Cortex of kidney (tissue), 1 donor: ENCODE results near the gene SMIM38.
"Not testable (repeated sequence)": the region's sequence is repeated elsewhere in the genome, so short reads cannot be mapped to it uniquely, and the experiment has no call there.

Experiments used
- DNase-seq: peaks from one replicate; lab custom pipeline; 2025; lab: John Stamatoyannopoulos, UW

Gene SMIM38

DNA sequence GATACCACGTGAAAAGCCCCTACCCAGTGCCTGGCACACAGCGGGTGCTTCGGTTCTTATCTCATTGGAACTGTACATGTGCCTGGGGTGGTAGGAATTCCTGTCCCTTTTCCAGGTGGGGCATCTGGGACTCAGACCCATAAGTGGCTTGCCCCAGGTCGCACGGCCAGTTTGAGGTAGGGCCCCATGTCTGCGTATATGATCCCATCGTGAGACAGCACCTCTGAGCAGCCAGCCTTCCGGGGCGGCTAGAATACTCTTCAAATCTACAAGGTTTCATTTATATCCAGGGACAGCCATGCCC, 33.5 kb upstream of the SMIM38 start:
- no peak for DNase-seq

DNA sequence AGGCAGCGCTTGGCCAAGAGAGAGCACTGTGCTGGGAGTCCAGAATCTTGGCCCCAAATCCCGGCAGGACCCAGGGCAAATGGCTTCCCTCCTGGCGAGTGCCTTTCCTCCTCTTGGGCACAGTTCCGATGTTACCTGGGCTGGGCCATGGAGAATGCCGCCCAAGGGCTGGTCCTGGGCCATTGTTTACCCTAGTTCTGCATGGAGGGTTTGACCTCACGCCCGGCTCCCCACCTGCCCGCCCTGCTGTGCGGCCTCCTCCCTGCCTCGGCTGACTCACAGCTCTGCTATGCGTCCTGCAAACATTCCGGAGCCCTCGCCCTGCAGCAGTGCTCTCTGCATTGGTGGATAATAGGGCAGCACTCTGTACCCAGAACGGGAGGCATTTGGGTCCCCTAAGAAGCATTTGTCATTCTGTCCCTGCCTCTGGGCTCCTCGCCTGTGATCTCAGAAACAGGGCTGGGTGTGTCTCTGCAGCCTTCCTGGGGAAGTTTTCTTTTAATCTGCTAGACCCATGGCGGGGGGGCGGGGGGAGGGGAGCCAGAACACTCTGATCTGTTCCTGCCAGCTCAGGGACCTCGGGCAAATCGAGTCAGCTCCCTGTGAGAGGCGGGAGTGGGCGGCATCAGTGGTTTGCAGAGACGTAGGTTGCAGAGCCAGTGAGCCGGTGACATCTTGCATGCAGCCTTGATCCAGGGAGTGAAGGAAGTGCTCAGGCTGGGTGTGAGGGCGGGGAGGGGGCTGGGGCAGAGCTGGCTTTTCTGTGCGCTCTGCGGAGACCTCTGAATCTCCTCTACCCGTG, 32.9 kb upstream of the SMIM38 start:
- DNase-seq: no peak

DNA sequence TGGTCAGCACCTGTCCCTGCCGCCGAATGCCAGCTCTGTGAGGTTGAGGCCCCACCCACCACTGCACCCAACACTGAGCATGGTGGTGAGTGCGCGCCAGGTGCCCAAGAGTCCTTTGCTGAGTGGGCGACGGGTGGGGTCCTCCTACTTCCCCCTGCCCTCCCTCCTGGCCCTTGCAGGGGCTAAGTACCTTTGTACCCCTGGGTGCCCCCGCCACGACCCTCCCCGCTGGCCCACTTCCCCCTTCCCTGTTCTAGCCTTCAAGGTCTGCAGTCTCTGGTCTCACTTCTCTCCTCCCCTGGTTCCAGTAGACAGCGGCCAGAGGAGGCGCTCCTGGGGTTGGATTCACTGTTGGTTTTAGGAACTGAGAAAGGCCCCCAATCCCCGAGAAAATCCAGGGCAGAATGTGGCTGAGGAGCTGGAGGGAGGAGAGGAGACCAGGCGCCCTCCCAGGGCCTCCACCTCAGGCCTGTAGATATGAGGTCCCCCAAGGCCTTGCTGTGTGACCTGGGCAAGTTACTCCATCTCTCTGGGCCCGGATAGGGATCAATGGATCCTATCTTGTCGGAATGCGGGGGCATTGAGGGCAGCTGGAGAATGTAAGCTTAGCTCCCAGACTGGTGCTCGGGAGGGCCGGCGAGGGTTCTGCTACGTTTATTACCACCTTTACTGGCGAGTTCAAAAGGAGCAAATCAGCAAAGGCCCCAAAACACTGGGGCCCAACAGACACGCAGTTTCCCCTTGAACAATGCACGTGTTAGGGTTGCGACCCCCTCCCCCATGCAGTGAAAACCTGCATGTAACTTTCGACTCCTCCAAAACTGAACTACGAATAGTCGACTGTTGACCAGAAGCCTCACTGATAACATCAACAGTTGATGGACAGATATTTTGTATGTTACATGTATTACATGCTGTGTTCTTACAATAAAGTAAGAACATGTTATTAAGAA, 31.9 kb upstream of the SMIM38 start:
- no peak for DNase-seq

DNA sequence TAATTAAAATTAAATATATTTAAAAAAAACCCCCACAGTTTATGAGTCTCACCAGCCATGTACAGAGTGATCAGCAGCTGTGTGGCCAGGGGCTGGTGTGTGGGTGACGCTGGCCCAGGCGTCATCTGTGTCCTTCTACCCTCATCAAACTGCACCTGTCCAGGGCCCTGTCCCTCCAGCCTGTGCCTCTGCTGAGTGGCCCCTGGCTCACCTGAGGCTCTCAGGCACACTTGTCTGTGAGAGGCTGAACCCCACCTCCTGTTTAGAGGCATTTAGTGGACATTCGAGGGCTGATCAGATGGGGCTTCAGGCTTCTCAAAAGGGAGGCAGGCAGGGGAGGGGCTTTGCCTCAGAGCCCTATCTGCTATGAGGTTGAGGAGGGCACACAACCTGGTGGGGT, 29.9 kb upstream of the SMIM38 start:
- no peak for DNase-seq

DNA sequence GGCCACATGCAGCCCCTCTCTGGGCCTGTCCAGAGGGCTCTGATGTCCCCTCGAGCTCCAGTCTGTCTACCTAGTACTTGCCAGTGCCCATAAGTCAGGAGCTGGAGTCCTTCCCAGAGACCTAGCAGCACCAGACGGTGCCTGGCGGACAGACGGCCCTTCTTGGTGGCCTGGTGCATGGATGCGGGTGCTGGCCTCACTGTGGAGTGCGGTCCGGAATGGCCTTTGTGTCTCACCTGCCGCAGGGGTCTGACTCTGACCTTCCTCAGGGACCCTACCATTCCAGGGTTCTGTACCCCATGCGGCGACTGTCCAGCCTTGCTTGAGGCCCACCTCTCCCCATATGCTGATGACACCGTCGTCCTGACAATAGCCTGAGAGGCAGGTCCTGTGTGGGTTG, 29.4 kb upstream of the SMIM38 start:
- no peak for DNase-seq

DNA sequence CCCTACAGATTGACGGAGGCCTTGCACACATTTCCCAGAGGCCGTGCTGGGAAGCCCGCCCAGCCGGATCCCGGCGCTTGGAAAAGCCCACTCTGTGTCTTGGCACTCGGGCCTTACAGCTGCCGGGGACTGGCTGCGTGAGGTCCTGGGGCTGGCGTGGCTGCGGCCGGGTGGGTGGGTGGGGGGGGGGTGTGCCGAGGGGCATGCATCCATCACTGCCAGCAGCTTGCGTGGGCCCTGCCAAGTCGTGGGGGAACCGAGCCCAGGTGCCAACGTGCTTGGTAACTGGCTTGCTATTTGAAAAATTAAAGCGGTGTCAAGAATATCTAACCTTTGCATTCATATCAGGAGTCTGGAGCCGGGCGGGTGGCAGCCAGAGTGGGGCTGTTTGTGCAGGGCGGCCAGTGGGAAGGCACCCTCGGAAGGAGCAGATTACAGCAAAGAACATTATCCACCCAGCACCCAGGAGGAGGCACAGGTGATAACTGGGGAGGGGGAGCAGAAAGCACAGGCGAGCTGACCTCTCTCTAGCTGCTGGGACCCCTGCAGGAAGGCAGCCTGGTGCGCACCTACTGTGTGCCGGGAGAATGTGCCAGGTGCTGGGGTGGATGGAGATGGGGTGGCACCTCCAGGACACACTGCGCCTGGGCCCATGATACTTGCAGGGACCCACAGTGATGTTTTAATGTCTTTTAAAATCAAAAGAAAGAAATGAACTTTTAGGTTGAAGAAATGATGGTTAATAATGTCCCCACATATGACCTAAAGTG, 28.5 kb upstream of the SMIM38 start:
- DNase-seq: no peak

DNA sequence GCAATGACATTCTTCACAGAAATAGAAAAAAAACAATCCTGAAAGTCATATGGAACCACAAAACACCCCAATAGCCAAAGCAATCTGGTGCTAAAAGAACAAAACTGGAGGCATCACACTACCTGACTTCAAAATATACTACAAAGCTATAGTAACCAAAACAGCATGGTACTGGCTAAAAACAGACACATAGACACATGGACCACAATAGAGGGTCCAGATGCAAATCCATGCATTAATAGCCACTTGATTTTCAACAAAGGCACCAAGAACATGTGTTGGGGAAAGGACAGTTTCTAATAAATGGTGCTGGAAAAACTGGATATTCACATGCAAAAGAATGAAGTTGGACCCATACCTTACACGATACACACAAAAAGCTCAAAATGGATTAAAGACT, 27.9 kb upstream of the SMIM38 start:
- no peak for DNase-seq

DNA sequence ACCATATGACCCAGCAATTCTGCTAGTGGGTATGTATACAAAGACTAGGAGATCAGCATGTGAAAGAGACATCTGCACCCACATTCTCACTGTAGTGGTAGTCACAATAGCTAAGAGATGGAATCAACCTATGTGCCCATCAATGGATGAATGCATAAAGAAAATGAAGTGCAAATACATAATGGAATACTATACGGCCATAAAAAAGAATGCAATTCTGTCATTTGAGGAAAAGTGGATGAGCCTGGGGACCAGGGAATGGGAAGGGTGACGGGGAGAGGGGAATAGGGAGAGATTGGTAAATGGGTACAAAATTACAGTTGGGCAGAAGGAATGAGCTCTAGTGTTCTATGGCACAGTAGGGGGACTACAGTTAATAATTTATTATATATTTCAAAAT, 26.7 kb upstream of the SMIM38 start:
- DNase-seq: no peak

DNA sequence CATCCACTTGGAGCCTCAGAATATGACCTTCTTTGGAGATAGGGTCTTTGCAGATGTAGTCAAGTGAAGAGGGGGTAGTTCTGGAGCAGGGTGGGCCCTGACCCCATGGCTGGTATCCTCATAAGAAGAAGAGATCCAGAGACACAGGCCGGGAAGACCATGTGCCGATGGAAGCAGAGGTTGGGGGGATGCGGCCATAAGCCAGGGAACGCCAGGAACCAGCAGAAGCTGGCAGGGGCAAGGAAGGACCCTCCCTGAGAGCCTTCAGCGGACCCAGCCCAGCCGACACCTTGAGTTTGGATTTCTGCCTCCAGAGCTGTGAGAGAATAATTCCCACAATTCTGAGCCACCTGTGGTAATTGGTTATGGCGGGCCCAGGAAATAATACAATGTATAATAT, 26.1 kb upstream of the SMIM38 start:
- DNase-seq: no peak

DNA sequence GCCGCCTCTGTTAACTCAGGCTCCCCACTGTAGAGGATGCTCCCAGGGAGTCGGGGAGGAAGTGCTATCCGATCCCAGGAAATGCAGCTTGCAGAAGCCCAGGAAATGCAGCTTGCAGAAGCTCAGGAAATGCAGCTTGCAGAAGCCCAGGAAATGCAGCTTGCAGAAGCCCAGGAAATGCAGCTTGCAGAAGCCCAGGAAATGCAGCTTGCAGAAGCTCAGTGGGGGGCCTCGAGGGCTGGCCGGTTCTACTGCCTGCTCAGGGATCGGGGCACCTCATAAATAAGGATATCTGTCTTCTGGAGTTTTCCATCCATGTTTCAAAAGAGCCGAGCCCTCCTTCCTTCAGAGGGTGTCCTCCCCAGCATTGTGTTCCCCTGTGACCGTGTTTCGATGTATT, 25.1 kb upstream of the SMIM38 start:
- no peak for DNase-seq

DNA sequence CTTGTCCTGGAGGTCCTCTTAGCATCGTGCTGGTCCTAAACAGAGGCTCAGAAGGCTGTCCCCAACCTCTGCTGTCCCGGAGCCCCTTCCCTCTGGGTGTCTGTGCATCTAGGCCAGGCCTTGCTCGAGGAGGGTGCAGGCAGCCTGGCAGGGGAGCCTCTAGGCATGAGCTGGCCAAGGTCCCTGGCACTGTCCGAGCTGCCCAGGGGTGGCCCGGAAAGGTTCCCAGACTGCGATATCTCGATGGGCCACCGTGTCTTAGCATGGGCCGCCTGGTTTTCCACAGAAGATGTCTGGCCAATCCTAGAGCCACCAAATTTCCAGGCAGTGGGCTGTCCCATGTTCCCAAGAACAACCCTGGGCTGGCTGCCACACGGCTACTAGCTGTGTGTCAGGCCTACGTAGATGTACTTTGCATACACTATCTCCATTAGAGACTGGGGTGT, 24.6 kb upstream of the SMIM38 start:
- DNase-seq: no peak

DNA sequence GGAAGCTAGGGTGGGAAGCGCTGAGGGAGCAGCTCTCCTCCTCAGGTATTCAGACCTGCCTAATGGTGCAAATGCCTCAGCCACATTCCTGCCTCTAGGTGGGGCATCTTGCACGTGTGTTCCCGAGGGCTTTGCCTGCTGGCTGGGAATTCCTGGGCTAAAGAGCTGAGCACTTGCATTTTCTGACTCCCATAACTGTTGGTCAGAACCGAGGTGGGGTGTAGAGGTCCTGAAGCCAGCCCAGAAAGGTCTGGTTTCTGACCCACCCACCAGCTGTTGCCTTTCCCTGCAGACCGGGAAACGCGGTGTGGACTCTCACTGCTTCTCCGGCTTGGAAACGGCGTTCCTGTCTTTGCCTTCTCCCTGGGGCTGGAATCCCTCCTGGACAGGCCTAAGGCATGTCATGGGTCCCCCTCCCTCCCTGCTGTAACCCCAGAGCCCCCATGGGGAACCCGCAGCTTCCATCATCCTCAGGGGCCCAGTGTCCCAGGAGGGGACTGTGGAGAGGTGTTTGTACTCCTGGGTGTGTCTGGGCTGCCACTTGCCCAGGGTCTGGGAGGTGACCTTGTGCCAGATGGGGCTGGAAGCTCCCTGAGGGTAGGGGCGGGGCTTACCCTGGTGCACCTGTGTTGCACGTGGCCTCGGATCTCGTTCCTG, 24.0 kb upstream of the SMIM38 start:
- DNase-seq: no peak

DNA sequence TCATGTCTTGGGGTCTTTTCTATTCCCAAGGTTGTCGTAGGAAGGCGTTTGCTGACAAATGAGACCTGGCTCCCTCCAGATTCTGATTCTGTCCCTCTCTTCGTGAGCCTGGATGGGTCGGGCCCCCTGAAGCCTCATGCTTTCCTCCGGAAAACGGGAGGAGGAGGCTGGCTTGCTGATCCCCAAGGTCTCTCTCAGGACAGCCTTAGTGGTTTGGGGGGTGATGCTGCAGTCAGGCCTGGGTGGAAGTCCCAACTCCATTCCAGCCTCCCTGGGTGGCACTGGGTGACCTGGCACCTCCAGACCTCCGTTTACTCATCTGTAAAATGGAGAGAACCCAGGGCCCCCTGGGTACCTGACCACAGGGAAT, 23.4 kb upstream of the SMIM38 start:
- DNase-seq: no peak

DNA sequence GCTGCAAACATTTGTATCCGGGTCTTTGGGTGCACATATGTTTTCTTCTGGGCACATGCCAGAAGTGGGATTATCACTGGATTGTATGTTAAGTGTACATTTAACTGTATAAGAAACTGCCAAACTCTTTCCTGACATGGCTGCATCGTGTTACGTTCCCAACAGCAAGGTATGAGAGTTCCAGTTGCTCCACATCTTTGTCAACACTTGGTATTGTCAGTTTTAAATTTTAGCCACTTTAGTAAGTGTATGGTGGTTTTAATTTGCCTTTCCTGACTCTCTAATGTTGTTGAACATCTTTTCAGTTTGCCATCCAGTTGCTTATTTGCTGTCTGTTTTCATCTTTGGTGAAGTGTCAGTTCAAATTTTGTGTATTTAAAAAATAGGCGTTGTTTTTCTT, 22.5 kb upstream of the SMIM38 start:
- no peak for DNase-seq

DNA sequence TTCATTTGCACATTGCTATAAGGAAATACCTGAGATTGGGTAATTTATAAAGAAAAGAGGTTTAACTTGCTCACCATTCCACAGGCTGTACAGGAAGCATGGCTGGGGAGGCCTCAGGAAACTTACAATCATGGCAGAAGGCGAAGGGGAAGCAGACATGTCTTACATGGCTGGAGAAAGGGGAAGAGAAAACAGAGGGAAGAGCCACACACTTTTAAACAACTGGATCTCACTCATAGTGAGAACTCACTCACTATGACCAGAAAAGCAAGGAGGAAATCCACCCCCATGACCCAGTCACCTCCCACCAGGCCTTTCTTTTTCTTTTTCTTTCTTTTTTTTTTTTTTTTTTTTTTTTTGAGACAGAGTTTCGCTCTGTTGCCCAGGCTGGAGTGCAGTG, 21.6 kb upstream of the SMIM38 start:
- not testable (repeated sequence) for DNase-seq

DNA sequence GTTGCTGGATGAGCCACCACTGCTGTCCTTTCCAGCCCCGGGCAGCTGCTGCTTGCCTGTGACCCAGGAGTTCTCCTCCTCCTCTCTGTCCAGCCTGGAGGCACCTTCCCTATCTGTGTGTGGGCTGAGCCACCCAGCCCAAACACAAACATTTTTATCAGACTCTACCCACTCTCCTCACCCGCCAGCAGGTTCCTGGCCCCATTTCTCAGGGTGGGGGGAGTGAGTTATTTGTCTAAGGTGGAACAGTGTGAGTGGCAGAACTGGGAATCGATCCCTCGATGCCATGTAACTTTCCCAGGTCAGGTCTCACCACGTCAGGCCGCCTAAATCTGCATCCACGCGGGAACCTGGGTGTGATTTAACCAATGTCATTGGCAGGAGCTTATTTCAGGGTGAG, 20.8 kb upstream of the SMIM38 start:
- DNase-seq: no peak

DNA sequence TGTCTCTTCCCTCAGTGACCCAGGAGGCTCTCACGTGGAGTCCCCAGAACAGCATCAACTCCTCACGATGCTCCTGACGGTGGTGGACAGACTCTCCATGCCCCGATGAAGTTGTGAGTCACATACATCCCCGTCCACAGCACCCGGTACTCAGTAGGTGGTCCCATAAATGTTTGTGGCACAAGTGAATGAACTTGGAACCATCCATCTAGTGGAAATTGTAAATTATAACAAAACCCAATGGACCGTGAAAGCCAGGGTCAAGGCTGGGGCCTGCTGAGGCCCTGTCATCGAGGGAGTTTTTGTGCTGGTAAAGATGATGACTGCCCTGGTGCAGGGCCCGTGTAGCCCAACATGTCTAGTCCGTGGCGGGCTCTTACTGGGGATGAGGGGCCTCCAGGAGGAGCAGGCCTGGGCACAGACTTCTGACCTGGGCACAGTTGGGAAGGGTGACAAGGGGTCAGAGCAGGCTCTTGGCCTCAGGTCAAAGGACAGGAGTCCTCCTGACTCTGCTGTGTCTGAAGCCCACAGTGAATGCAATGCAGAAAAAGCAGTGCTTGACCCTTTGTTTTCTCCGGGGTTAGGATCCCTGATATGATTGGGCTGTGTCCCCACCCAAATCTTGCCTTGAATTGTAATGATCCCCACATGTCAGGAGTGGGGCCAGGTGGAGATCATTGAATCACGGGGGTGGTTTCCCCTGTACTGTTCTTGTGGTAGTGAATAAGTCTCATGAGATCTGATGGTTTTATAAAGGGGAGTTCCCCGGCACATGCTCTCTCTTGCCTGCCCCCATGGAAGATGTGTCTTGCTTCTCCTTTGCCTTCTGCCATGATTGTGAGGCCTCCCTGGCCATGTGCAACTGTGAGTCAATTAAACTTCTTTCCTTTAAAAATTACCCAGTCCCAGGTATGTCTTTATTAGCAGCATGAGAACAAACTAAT, 20.0 kb upstream of the SMIM38 start:
- no peak for DNase-seq

DNA sequence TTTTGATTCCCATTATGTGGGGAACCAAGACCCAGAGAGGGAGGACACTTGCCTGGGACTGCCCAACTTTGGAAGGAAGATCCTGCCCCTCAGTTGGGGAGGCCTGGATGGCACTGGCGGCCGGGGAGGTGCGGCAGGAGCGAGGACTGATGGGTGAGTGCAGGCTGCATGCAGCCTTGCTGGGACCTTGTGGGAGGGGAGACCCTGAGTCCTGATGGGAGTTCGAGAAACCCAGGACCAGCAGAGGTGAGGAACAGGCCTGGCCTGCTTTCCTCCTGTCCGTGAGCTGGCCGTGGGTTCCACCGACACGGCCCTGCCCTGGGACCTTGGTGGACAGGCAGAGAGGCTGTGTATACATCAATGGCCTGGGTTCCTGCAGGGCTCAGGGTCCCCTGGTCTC, 19.3 kb upstream of the SMIM38 start:
- DNase-seq: no peak

DNA sequence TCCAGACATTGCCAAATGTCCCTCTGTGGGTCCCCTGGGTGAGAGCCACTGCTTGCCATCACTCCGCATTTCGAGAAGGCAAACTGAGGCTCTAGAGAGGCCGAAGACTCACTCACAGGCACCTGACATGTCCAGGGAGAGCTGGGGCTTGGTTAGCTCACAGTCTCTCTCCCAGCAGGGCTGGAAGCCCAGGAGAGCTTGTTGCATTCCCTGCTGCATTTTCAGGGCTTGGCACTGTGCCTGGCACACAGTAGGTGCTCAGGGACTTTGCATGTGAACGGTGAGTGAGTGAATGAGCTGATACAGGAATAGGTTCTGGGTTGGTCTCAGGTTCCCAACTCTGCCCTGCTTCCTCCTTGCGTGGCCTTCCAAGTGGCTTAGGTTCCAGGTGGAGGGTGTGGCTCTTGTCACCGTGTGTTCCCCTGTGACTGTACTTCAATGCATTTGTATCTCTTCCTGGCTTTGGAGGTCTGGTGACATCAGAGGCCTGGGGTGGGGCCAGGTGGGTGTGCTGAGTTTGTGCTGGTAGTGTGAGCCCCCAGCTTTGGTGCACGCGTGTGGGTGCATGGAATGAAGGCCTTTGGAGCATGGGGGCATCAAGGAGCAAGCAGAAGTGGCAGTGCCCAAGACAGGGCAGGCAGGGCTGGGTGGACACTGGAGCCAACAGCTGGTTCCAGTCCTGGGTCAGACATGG, 18.4 kb upstream of the SMIM38 start:
- no peak for DNase-seq

DNA sequence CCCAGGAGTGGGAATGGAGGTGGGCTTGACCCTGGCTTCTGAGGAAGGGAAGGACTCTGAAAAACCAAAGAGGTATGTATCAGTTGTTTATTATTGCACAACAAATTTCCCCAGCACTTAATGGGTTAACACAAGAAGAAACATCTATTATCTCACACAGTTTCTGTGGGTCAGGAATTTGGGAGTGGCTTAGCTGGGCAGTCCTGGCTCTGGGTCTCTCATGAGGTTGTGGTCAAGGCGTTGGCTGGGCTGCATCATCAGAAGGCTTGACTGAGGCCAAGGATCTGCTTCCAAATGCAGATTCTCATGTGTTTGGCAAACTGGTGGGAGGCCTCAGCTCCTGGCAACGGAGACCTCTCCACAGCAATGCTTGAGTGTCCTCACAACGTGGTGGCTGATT, 17.5 kb upstream of the SMIM38 start:
- no peak for DNase-seq
